GM18867 (cell line): ENCODE results near the gene NOTUM.

Experiments
- ATAC-seq: cut with Tn5 transposase; IDR thresholded peaks from one replicate; pipeline ENCODE4 v1.9.1; 2021; ENCODE audit warnings: mild to moderate bottlenecking, moderate library complexity; ENCODE audit not compliant: unreplicated experiment

Gene NOTUM

DNA sequence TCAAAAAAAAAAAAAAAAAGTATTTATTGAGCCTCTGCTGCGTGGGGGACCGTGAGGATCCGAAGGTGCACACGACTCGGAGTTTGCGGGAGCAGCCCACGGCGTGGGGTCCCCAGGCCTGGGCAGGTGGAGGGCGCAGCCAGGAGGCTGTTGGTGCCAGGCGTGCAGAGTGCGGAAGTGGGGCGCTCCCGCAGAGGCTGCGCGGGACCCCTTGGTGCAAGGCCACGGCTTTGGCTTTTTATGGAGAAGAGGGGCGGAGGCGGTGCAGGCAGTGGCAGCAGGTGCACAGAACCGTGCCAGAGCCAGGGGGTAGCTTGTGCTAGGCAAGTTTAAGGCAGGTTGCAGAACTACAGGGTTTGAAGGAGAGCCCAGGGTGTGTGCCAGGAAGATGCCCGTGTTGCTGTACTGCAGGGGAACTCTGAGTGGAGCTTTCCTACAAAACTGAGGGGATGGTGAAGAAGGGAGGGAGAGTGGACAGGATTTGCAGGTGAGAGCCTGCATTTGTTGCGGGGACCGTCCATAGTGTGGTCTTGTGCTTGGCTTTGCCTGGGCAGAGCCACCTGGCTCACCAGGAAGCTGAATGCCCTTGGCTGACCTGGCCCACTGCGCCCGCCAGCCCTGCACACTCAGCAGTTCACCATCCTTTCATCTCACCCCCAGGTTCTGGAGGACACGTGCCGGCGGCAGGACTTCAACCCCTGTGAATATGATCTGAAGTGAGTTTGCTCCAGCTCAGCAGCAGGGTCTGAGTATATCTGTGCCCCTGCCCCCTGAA, 17.7 kb upstream of the NOTUM start:
- ATAC-seq: no peak

DNA sequence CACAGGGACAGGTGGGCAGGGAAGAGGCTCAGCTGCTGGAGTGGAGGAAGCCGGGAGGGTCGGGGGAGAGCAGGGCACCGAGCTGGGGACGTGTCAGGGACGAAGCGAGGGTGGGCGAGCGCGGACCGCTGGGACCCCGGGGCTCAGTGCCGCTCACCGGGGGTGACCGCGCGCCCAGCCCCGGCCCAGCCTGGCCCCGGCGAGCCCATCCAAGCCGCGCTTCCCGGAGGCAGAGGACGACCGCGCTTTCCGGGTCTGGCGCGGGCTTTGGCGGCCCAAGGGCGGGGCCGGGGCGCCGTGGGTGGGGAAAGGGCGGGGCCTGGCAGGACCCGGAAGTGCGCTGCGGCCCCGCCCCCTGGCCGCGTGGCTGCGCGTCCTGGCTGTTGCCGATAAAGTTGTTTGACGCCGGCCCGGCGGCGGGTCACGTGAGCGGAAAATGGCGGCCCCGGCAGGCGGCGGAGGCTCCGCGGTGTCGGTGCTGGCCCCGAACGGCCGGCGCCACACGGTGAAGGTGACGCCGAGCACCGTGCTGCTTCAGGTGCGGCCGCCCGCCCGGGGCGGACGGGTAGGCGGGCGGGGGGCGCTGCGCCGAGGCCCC, 16.3 kb upstream of the NOTUM start, which contains the start of gene ASPSCR1:
Gene ASPSCR1, plus strand, starts transcription at position 419 of the 598 bp plus-strand sequence. Its CDS starts 18 bp downstream, at position 437.
- peak; percentile 83 for ATAC-seq

DNA sequence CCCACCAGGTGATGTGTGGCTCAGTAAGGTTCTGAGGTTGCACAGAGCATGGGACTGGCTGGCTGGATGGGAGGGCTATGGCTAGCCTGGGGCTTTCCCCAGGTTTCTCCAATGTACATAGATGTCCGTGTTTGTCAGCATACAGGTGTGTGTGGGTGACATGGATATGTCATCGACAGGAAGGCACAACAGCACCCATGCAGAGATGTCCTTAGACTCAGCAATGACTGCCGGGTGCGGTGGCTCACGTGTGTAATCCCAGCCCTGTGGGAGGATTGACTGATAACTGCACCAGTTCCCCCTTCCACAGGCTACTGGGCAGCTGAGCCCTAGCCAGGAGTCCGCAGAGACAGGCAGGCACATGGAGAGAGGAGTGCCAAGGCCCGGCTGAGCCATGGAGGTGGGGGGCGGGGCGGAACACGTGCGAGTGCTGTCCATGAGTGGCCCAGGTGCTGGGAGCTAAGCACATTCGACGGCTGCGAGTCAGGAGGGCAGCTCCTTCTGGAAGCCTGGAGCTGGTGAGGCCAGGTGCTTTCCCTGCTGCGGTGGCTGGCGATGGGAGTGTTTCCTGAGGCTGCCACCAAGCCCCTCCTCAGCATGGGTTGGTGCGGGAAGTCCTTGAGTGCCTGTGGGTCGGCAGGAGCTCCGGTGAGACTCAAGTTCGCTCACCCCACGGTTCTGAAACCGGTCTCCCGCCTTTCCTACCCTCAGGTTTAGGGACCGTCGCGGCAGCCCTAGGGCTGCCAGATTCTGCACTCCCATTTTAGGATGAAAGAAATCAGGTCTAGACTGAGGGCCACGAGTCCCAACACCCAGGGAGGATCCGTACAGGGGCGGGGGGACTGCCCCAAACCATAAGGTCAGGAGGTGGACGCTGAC, 15.6 kb upstream of the NOTUM start:
- ATAC-seq: no peak

DNA sequence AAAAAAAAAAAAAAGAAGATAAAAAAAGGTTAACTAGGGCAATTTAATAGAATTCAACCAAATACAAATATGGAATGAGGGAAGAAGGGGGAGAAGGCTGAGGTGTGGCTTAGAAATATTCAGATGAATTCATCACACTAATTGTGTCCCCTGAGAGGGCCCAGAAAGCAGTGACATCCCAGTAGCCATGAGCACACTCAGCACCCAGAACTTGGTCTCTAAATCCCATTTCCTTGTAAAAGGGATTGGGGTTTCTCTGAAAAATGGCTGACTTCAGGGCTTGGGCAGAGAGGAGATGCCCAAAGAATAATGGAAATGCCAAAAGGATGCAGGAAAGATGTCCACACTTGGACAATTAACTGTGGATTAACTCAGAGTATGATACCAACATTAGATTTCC, 12.4 kb upstream of the NOTUM start:
- ATAC-seq: no peak

DNA sequence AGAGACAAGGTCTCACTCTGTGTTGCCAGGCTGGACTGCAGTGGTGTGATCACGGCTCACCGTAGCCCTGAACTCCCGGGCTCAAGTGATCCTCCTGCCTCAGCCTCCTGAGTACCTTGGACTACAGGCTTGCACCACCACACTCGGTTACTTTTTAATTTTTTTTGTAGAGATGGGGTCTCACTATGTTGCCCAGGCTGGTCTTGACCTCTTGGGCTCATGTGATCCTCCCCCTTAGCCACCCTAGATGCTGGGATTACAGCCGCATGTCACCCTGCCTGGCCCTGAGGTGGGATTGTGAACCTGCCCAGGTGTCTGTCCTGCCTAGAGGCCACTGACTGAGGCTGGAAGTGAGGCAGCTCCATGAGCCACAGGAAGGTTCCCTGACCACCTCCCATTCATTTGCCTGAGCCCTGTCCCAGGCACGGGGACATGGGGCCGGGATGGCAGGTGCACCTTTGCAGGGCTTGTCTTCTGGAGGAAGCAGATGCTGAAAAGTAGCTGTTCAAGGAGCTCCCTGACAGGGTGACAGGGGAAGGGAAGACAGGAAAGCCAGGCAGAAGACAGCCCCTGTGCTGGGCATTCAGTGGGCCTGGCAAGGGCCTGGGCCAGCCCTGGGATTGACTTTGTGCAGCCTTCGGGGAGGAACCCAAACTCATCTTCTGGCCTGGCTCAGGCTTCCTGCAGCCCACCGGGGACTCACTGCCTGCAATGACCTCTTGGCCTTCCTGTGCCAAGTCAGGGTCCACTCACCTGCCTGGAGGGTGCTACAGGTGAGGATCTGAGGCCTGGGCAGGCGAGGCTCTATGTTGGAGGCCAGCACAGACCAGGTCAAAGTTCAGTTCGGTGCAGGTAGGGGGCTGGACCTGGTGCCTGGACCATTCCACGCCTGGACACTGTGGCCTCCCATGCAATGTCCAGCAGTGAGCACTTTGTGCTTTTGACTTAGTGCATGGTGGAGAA, 8.1 kb upstream of the NOTUM start:
- no peak for ATAC-seq

DNA sequence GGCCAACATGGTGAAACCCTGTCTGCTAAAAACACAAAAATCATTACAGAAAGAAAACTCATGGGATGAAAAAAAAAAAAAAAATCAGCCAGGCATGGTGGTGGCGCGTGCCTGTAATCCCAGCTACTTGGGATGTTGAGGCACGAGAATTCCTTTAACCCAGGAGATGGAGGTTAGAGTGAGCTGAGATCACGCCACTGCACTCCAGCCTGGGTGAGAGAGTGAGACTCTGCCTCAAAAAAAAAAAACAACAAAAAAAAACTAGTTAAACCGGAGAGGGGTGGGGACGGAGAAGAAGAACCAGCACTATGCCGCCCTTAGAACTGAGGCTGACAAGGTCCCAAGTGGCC, 7.4 kb upstream of the NOTUM start:
- ATAC-seq: no peak

DNA sequence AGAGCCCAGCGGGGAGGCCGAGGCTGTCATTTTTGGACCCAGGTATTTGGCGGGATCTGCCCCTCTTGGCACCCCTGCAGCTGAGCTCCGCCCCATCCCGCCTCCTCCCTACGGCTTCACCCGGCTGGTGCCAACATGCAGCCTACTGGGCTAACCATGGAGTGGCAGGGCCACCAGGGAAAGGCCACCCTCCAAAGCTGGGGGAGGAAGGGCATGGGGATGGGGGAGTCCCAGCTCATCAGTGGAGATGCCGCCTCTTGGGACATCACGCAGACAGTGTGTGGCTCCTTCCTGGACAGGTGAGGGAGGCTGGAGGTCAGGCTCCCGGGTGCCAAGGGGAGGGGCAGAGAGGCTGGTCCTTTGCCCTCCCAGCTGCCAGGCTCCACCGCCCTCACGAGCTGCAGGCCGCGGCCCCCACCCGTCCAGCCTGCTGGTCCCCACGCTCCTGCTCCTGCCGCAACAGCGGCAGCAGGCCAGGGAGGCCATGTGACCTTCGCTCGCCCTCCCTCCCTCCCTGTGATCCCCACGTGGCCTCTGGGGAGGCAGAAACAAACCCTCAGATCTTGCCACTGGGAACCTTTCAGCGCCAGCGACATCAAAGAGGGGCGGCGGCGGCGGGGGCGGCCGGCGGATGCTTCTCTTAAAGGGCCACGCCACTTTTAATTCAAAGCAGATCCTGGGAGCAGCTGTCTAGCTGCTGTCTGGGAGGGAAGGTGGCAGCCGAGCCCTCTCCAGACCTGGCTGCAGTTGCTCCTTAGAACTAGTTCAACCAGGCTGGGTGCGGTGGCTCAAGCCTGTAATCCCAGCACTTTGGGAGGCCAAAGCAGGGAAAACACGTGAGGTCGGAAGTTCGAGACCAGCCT, 6.8 kb upstream of the NOTUM start:
- ATAC-seq: no peak

DNA sequence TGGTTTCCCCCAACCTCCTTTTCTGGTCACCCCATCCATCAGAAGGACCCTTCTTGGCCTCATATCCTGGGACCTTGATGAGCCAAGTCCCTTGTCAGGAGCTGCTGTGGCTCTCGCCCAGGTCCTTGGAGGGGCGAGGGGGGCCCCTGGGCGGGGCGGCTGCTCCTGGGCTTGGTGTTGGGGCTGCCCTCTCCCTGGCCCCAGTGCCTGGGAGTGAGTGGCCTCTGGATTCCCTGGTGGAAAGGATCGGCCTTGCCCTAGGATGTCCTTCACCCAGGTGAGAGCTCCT, 6.2 kb upstream of the NOTUM start:
- no peak for ATAC-seq

DNA sequence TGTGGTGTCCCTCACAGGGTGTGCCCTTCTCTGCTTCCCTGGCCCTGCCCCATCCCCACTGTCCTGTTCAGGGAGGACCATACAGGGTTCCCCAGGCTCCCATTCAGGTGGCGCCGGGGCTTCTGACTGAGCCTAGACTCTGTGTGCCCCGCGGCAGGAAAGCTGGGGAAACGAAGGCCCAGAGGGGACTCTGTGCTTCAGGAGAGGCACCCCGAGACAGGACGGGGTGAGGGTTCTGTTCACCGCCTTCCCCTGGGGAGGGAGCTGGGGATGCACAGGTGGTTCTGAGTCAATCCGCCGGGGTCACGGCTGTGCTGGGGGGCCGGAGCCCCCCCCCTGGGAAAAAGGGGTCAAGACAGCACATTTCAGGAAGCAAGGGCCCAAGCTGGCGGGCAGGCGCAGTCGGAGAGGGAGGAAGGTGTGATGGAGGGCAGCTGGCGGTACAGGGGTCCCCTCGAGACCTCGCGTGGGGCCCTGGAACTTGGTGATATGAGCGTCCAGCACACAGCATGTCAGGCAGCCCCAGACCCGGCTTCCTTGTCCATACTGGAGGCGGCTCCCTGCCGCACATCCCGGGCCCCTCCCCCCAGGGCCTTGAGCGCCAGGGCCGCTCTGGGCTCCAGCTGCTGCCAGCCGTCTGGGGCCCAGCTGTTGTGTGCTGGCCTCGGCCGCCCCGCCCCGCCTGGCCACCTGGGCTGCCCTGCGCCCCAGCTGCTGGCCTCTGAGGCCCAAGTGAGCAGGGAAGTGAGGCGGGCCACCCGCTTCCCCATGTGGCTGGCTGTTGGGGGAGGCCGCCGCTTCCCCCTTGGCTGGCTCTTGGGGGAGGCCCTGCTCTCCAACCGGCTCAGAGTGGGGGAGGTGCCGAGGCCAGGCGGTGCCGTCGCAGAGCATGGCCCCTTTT, 5.6 kb upstream of the NOTUM start:
- no peak for ATAC-seq

DNA sequence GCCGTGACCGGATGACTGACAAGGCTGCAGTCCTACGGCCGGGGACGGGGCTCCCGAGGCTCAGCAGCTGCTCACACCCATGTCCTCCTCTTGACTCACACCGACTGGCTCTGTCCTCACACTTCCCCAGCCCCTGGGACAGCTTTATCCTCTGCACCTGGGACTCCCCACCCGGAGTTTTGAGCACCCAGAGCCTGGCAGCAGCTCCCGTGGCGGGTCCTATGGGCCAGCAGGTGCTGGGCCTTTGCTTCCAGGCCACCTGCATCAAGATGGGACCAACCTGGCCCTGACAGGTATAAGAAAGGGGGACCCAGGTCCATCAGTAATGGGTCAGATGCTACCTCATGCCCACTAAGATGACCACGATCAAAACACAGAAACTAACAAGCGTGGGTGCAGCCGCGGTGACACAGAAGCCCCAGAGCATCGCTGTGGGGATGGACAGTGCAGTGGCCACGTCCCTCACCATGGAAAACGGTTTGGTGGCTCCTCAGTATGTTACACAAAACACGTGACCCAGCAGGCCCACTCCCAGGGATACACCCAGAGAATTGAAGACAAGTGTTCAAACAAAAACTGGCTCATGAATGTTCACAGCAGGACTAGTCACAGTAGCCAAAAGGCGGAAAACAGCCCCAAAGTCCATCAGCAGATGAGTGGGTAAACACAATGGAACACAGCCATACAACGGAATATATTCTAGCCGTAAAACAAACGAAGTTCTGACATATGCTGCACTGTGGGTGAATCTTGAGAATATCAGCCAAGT, 3.3 kb upstream of the NOTUM start:
- no peak for ATAC-seq

DNA sequence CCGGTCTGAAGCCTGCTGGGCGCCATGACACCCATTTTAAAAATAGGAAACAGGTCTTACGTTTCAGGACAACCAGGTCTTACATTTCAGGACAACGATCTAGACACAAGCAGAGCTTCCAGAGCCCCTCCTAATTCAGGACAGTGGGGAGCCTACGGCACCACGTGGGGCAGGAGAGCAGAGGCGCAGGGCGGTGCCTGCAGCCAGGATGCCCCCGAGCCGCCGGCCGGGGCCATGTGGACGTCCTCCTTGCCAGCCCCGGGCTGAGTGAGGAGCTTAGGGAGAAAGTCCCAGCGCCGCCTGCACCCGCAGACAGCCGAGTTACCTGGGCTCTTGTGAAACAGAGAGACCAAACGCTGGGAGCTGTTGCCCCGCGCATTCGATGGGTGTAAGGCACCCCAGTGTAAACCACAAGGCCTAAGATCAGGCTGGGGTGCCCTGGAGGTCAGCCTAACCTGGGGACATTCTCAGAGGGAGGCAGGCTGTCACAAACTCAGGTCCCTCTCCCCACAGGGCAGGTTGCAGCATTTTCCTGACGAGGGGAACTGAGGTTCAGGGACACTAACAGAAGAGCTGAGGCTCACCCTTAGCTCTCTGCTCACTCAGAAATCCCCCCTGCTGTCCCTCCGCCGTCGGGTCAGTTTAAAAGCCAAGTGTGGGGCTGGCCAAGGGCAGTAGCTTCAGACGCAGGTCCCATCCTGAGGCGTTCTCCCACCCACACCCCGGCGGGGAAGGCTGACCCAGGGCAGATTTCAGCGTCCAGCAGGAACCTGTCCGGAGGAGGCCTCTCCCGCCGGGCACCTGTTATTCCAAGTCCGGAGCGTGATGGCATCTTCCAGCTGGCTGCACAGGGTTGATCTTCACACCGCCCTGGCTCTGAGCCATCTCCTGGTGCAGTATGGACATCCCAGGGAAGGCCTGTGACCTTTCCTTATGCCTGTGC, 1.8 kb upstream of the NOTUM start:
- ATAC-seq: no peak

DNA sequence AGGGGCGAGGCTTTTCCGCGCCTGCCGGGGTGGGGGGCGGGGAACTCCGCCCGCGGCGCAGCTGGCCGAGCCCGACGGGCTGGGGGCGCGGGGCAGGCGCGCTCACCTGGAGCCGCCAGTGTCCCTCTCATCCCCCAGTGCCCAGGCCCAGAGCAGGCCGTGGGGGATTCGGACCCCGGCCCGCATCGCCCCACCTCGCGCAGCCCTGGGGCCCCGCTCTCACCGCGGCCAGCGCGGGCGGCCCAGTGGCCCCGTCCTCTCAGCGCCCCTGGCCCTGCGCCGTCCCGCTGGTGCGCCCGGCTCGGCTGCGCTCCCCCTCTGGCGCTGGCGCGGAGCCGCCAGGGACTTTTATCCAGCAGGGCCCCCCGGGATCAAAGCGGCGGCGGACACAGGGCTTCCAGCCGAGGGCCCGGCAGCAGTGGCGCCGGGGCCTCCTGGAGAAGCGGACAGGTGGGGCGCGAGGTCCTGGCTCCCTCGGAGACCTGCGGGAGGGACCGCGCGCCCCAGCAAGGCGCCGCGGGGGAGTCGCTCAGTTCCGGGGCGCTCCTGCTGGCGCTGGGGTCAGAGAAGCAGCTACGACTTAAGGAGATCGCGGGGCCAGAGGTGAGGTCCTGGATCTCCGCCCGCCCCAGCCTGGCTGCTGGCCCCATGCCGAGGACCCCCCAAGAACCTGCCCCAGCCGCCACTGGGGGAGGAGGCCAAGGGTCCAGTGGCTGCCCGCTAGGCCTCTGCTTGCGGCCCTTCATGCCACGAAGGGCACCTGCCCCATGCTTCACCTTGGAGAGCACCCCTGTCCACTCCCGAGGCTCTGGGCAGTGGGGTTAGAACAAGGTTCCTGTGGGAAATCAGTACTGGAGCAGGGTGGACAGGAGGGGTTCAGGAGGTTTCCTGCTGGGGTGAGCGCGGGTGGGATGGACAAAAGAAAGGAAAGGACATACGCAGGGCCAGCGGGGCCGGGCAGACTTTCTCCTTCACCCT, 823 bp upstream of the NOTUM start:
- no peak for ATAC-seq

DNA sequence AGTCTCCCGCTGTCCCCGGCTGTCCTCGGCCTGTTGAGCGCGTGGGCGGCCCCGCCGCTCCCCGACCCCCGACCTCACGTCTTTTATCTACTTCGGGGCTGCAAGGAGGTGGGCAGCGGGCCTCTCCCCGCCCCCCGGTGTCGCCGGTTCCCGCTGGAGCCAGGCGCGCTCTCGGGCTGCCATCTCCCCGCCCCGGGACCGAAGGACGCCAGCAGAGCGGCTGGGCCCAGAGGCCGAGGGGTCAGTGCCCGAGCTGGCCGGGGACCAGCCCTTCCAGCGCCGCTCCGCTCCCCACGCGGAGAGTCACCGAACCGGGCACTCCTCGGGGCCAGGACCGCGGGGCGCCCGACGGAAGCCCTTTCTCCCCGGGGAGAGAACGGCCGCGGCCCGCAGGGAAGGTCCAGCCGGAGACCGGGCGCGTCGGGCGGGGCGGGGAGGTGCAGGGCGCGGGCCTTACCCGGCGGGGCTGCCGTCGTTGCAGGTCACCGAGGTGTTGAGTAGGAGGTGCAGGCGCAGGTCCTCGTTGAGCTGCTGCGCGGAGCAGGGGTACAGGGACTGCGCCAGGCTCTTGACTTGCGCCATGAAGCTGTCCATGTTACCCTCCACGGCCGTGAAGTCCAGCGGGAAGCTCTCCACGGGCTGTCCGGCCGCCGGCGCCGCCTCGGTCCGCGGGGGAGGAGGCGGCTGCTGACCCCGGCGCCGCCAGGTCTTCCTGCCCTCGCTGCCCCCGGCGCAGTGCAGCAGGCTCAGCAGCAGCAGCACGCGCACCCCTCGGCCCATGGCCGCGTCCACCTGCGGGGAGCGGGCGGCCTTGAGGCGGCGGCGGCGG, 643 bp downstream of the NOTUM start:
- ATAC-seq: no peak

DNA sequence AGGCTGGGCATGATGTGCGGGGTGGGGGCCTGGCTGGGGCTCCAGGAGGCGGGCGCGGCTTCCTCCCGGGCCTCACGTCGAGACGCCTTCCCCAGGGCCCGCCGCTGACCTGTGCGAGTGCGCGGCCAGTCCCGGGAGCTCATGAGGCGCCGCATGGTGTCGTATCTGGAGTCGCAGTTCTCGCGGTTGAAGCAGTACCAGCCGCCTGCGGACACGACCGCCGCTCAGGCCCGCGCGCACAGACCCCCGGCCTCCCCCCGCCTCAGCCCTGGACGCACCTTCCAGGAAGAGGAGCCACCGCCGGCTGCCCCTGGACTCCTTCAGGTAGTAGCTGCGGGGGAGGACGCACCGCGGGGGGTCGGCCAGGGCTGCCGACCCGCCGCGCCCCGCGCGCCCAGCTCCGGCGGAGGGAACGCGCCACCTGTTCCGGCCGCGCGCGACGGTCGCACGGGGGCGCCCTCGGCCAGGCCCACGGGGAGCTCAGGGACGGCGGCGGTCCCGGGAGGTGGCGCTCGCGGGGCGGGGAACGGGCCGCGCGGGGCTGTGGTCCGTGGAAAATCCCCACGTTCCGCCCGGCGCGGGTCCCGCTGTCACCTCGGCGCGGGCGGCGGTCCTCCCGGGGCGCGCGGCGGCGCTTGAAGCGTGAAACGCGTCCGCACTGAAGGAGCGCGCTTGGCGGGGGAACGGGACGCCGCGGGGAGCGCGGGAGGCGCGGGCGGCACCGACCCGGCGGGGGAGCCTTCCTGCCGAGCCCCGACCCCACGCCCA, 1.4 kb downstream of the NOTUM start:
- peak; percentile 40 for ATAC-seq
